ENCODE results near the gene GSC2. TPM values are rescaled to one million over a fixed set of nuclear protein-coding genes. Genes with fewer than 3 reads are reported as not detected.
"Not testable (repeated sequence)": the region's sequence is repeated elsewhere in the genome, so short reads cannot be mapped to it uniquely, and the experiment has no call there.

Gene GSC2
- total RNA-seq, 1 donor from 2014 or later = not detected

GRCh38 chr22:19167106-19167869 is 17.2 kb upstream of the GSC2 start:
- no peak for DNase-seq (ENCODE audit: low spot score)
- intact Hi-C loops (cut with DNase I) = no loop called here
- ATAC-seq = no peak

GRCh38 chr22:19166421-19166820 is 16.3 kb upstream of the GSC2 start:
- no peak for ATAC-seq
- intact Hi-C loops (cut with DNase I) = no loop called here
- DNase-seq (ENCODE audit: low spot score) = no peak

- DNase-seq (ENCODE audit: low spot score) (no peak), ATAC-seq (no peak)
- intact Hi-C loops (cut with DNase I) = no loop called here
Measured at GRCh38 chr22:19164425-19164824, 14.3 kb upstream of the GSC2 start.

GRCh38 chr22:19158649-19159048 is 8.6 kb upstream of the GSC2 start:
- DNase-seq (ENCODE audit: low spot score); intact Hi-C loops (cut with DNase I); ATAC-seq: not testable (repeated sequence)

GRCh38 chr22:19156109-19156508 is 6.0 kb upstream of the GSC2 start:
- intact Hi-C loops (cut with DNase I); DNase-seq (ENCODE audit: low spot score); ATAC-seq: not testable (repeated sequence)

GRCh38 chr22:19152942-19153883 is 3.1 kb upstream of the GSC2 start:
- DNase-seq (ENCODE audit: low spot score) (no peak), ATAC-seq (no peak)
- intact Hi-C loops (cut with DNase I) = no loop called here

- ATAC-seq (no peak), DNase-seq (ENCODE audit: low spot score) (no peak)
- intact Hi-C loops (cut with DNase I) = no loop called here
Measured at GRCh38 chr22:19151329-19152191, 1.5 kb upstream of the GSC2 start.

- ATAC-seq = no peak
- DNase-seq (ENCODE audit: low spot score) = no peak
- intact Hi-C loops (cut with DNase I) = no loop called here
Measured at GRCh38 chr22:19150482-19151328, 613 bp upstream of the GSC2 start.

- no peak for DNase-seq (ENCODE audit: low spot score)
- ATAC-seq = no peak
- intact Hi-C loops (cut with DNase I) = no loop called here
Measured at GRCh38 chr22:19149047-19149883, 827 bp downstream of the GSC2 start.

GRCh38 chr22:19148417-19149046 is 1.6 kb downstream of the GSC2 start:
- ATAC-seq (no peak), DNase-seq (ENCODE audit: low spot score) (no peak)
- intact Hi-C loops (cut with DNase I) = no loop called here

GRCh38 chr22:19147195-19147780 is 2.8 kb downstream of the GSC2 start:
- DNase-seq (ENCODE audit: low spot score) (no peak), ATAC-seq (no peak)
- intact Hi-C loops (cut with DNase I) = no loop called here

- intact Hi-C loops (cut with DNase I) = no loop called here
- DNase-seq (ENCODE audit: low spot score) = no peak
- ATAC-seq = no peak
Measured at GRCh38 chr22:19146215-19146968, 3.7 kb downstream of the GSC2 start.

GRCh38 chr22:19143967-19144400 is 6.1 kb downstream of the GSC2 start:
- ATAC-seq = no peak

GRCh38 chr22:19143212-19143611 is 6.9 kb downstream of the GSC2 start:
- intact Hi-C loops (cut with DNase I) = no loop called here
- ATAC-seq = no peak
- no peak for DNase-seq (ENCODE audit: low spot score)

More at GRCh38 chr22:19143967-19144400, 6.1 kb downstream of the GSC2 start:
- DNase-seq (ENCODE audit: low spot score) = no peak
- intact Hi-C loops (cut with DNase I) = no loop called here

GRCh38 chr22:19142394-19142793 is 7.7 kb downstream of the GSC2 start:
- no peak for DNase-seq (ENCODE audit: low spot score)
- intact Hi-C loops (cut with DNase I) = no loop called here

GRCh38 chr22:19139974-19140373 is 10.1 kb downstream of the GSC2 start:
- intact Hi-C loops (cut with DNase I) = no loop called here
- DNase-seq (ENCODE audit: low spot score) = no peak
- ATAC-seq = no peak

More at GRCh38 chr22:19142394-19142793, 7.7 kb downstream of the GSC2 start:
- no peak for ATAC-seq

All from sciatic nerve (tissue), 2 donors.